ENCODE data around the gene UMODL1.

DNA sequence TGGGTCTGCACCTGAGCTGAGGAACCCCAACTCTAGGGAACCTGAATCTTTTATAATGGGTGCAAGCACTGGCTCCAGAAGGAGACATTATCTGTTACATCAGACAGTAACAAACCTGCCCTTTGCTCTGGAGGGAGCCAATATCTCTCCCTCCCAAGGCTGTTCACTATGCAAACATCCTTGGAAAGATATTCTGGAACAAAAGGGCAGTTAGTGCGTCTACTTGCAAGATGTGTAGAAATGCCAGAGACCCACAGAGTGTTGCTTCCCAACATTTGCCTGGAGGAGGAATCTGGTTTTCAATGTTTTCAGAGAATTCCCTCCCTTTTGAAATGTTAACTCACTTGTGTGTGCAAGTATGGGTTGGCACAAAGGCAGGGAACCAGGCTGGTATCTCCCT lies 31.9 kb downstream of the UMODL1 start:
- TF ChIP-seq, protein P1, sequence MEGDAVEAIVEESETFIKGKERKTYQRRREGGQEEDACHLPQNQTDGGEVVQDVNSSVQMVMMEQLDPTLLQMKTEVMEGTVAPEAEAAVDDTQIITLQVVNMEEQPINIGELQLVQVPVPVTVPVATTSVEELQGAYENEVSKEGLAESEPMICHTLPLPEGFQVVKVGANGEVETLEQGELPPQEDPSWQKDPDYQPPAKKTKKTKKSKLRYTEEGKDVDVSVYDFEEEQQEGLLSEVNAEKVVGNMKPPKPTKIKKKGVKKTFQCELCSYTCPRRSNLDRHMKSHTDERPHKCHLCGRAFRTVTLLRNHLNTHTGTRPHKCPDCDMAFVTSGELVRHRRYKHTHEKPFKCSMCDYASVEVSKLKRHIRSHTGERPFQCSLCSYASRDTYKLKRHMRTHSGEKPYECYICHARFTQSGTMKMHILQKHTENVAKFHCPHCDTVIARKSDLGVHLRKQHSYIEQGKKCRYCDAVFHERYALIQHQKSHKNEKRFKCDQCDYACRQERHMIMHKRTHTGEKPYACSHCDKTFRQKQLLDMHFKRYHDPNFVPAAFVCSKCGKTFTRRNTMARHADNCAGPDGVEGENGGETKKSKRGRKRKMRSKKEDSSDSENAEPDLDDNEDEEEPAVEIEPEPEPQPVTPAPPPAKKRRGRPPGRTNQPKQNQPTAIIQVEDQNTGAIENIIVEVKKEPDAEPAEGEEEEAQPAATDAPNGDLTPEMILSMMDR (IDR thresholded peaks at IDR 0.05), result no peak
- TF ChIP-seq POLR2A (IDR thresholded peaks at IDR 0.05), result no peak

All from testis (tissue), 2 donors.